ENCODE measurements around the gene ANAPC16. TPM values are rescaled to one million over a fixed set of nuclear protein-coding genes. Genes with fewer than 3 reads are reported as not detected.

The ANAPC16 gene
- total RNA-seq, 1 experiment from 2014 or later: 118 TPM

DNA sequence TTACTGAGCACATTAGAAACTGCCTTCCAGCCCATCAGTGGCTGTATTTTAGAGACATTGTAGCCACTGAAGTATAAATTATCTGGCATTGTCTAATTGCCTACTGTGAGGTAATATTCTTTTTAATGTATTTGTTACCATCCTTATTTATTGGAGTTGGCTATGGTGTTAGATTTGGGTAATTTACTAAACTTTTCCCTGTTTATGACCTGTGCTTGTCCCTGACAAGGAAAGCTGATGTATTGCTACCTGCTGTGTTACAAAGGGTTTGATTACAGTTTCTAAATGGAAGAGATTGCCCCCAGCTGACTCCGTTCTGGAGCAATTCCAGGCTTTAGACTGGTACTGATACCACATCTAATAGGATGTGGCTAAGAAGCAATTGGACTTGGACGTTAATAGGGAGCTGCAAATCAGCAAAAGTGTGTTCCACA, 12.5 kb downstream of the ANAPC16 start:
- BruUV-seq (replicated peaks): no TSS peak
- Mint-ChIP-seq H3K4me1 (ENCODE audit: low read depth, unreplicated experiment) (peaks cover 5% of the 10 kb centered on the region), H3K27me3 (ENCODE audit: unreplicated experiment) (no peaks in the 10 kb centered on the region), H3K9me3 (ENCODE audit: low read depth, unreplicated experiment) (no peaks in the 10 kb centered on the region), H3K27ac (ENCODE audit: unreplicated experiment) (no peak overlapping the region), H3K36me3 (ENCODE audit: insufficient read depth, unreplicated experiment) (peaks cover 72% of the 10 kb centered on the region), H3K4me3 (ENCODE audit: low read depth, unreplicated experiment) (no peak overlapping the region)
- TF ChIP-seq, protein P1, sequence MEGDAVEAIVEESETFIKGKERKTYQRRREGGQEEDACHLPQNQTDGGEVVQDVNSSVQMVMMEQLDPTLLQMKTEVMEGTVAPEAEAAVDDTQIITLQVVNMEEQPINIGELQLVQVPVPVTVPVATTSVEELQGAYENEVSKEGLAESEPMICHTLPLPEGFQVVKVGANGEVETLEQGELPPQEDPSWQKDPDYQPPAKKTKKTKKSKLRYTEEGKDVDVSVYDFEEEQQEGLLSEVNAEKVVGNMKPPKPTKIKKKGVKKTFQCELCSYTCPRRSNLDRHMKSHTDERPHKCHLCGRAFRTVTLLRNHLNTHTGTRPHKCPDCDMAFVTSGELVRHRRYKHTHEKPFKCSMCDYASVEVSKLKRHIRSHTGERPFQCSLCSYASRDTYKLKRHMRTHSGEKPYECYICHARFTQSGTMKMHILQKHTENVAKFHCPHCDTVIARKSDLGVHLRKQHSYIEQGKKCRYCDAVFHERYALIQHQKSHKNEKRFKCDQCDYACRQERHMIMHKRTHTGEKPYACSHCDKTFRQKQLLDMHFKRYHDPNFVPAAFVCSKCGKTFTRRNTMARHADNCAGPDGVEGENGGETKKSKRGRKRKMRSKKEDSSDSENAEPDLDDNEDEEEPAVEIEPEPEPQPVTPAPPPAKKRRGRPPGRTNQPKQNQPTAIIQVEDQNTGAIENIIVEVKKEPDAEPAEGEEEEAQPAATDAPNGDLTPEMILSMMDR (IDR thresholded peaks at IDR 0.05; ENCODE audit: unreplicated experiment): no peak
- intact Hi-C loops (cut with micrococcal nuclease; ENCODE audit: unreplicated experiment): no loop called here
- CTCF ChIA-PET: interaction anchor here (0.7 kb wide), 1 partner anchor 264 kb away, joined by 3 read pairs; the partner anchor contains the start of gene CHST3
- DNase-seq: no peak

DNA sequence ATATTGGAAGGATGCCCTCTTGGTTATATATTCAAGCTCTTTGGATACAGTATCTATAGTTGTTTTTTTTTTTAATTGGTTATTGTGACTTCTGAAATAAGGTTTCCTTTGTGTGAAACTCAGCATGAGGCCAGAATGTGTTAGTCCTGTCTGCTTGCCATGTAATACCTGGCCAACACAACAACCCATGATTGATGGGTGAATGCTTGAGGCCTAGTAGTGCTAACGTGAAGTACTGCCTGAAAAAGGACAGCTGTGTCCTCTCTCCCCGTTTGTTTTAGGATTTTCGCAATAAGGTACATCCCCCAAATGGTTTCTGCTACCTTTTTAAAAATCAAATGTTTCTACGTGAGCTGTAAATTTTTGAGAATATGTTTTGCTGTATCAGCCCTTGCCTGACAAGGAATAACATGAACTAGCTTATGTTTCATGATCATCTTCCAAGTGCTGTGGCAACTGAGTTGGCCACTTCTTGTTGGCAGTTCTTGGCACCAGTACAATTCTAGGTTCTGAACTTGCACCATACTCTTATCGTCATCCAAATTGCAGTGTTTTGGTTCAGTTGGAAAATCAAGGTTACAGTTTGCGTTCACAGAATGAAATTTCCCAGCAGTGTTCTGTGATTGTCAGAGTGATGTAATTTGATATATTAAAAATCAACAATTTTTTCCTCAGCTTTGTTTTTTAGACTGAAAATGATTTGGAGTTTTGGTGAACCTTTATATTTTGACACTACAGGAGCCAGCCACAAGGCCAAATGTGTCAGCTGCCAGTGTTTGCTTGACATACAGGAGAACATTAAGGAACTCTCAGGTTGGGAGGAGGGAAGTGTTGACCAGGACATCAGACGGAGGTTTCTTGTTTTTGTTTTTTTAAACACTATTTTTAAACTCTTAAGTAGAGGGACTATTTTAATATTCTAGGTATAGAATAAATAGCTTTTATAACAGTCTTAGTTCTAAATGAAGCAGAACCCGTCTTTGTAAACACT, 13.7 kb downstream of the ANAPC16 start:
- H3K36me3 Mint-ChIP-seq (ENCODE audit: insufficient read depth, unreplicated experiment): peaks cover 67% of the 10 kb centered on the region
- H3K27ac Mint-ChIP-seq (ENCODE audit: unreplicated experiment): no peak overlapping the region
- H3K9me3 Mint-ChIP-seq (ENCODE audit: low read depth, unreplicated experiment): no peaks in the 10 kb centered on the region
- H3K4me3 Mint-ChIP-seq (ENCODE audit: low read depth, unreplicated experiment): no peak overlapping the region
- no peaks in the 10 kb centered on the region for H3K4me1 Mint-ChIP-seq (ENCODE audit: low read depth, unreplicated experiment)
- CTCF ChIA-PET: no interaction called here
- intact Hi-C loops (cut with micrococcal nuclease; ENCODE audit: unreplicated experiment): no loop called here
- TF ChIP-seq, protein P1 (IDR thresholded peaks at IDR 0.05; ENCODE audit: unreplicated experiment): no peak
- H3K27me3 Mint-ChIP-seq (ENCODE audit: unreplicated experiment): no peaks in the 10 kb centered on the region
- DNase-seq: no peak
- BruUV-seq (replicated peaks): no TSS peak

DNA sequence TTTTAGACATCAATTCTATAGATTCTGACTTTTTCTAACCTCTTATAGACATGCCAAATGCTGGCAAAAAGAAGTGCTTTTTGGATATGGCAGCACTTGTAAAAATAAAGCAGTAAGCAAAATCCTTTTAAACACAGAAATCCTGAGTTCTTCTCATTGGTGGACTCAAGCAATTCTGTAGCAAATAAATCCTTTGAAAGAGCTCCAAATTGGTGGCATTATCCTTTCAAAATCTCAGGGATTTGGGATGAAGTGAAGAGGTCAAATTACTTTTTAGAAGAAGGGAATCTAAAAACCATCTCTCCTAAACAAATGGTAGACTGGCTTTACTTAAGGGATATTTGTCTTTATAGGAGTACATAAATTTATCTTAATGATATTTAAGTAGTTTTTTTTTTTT, 17.8 kb downstream of the ANAPC16 start:
- no peak overlapping the region for H3K4me3 Mint-ChIP-seq (ENCODE audit: low read depth, unreplicated experiment)
- no peaks in the 10 kb centered on the region for H3K9me3 Mint-ChIP-seq (ENCODE audit: low read depth, unreplicated experiment)
- DNase-seq: no peak
- BruUV-seq (replicated peaks): no TSS peak
- no peaks in the 10 kb centered on the region for H3K27me3 Mint-ChIP-seq (ENCODE audit: unreplicated experiment)
- TF ChIP-seq, protein P1 (IDR thresholded peaks at IDR 0.05; ENCODE audit: unreplicated experiment): no peak
- H3K27ac Mint-ChIP-seq (ENCODE audit: unreplicated experiment): no peak overlapping the region
- H3K36me3 Mint-ChIP-seq (ENCODE audit: insufficient read depth, unreplicated experiment): peaks cover 72% of the 10 kb centered on the region
- CTCF ChIA-PET: no interaction called here
- no peaks in the 10 kb centered on the region for H3K4me1 Mint-ChIP-seq (ENCODE audit: low read depth, unreplicated experiment)
- intact Hi-C loops (cut with micrococcal nuclease; ENCODE audit: unreplicated experiment): no loop called here

DNA sequence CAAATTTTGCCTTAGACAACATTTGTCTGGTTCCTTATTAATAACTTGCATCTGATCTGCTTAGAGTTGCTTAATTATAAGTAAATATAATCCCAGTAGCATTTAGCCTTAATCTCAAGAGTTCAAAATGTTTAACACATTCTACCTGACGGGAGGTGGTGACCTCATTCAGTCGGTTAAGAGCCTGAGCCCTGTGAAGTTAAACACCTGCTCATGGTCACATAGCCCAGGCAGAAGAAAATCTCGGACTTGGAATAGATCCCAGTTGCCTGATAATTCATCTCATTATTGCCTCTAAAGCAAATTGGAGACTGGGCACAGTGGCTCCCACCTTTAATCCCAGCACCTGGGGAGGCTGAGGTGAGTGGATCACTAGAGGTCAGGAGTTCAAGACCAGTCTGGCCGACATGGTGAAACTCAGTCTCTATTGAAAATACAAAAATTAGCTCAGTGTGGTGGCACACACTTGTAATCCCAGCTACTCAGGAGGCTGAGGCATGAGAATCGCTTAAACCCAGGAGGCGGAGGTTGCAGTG, 18.8 kb downstream of the ANAPC16 start:
- no peak overlapping the region for H3K27ac Mint-ChIP-seq (ENCODE audit: unreplicated experiment)
- H3K4me3 Mint-ChIP-seq (ENCODE audit: low read depth, unreplicated experiment): no peak overlapping the region
- H3K4me1 Mint-ChIP-seq (ENCODE audit: low read depth, unreplicated experiment): no peaks in the 10 kb centered on the region
- H3K27me3 Mint-ChIP-seq (ENCODE audit: unreplicated experiment): no peaks in the 10 kb centered on the region
- CTCF ChIA-PET: interaction anchor here (0.7 kb wide), 1 partner anchor 12 kb away, joined by 3 read pairs; no protein-coding TSS in a partner anchor
- TF ChIP-seq, protein P1 (IDR thresholded peaks at IDR 0.05; ENCODE audit: unreplicated experiment): no peak
- no TSS peak for BruUV-seq (replicated peaks)
- DNase-seq: no peak
- intact Hi-C loops (cut with micrococcal nuclease; ENCODE audit: unreplicated experiment): no loop called here
- peaks cover 75% of the 10 kb centered on the region for H3K36me3 Mint-ChIP-seq (ENCODE audit: insufficient read depth, unreplicated experiment)
- H3K9me3 Mint-ChIP-seq (ENCODE audit: low read depth, unreplicated experiment): no peaks in the 10 kb centered on the region
